PC-3 (cell line): ENCODE data around the gene LGALSL. TPM values are rescaled to one million over a fixed set of nuclear protein-coding genes. Genes with fewer than 3 reads are reported as not detected.

Source experiments
- ATAC-seq: fragments of 200-7000 bp; cut with Tn5 transposase; 2 replicates; pipeline ENCODE4 v1.9.1; 2020; ENCODE audit warnings: mild to moderate bottlenecking, moderate library complexity
- BruUV-seq: library from RNA; stranded (reverse); fragments of 400-500 nt; replicated peaks from 2 replicates; lab custom pipeline; 2021; lab: Mats Ljungman, UMichigan
- CTCF ChIA-PET: fragments of 300-600 bp; sonication (Branson Sonifier 250); formaldehyde crosslinking; loops from one replicate; lab custom pipeline; 2022; ENCODE audit warnings: antibody characterized with exemption; lab: Charles Lee
- POLR2A ChIA-PET: fragments of 300-600 bp; sonication (Branson Sonifier 250); formaldehyde crosslinking; loops from one replicate; lab custom pipeline; 2022; ENCODE audit warnings: antibody characterized with exemption; ENCODE audit not compliant: unreplicated experiment; lab: Charles Lee
- DNase-seq: peaks from one replicate; pipeline ENCODE4 v3.0.0-alpha.2; 2015
- H2AFZ ChIP-seq: fragments of 300-600 bp; sonication (generic); 2 replicates; pipeline ENCODE4 v1.6.0; 2016; ENCODE audit warnings: antibody characterized with exemption, low read length
- H3F3A ChIP-seq: fragments of 300-600 bp; sonication (generic); one replicate; pipeline ENCODE4 v1.6.0; 2017; ENCODE audit warnings: antibody characterized with exemption, low read length, control low read depth, mild to moderate bottlenecking; ENCODE audit not compliant: unreplicated experiment
- H3K27ac ChIP-seq: fragments of 300-600 bp; sonication (generic); 2 replicates; pipeline ENCODE4 v1.5.1; 2016; ENCODE audit warnings: mild to moderate bottlenecking, low read length
- H3K27me3 ChIP-seq: fragments of 300-600 bp; sonication (generic); 2 replicates; pipeline ENCODE4 v1.6.1; 2016; ENCODE audit warnings: low read length, mixed read lengths
- H3K36me3 ChIP-seq: fragments of 300-600 bp; sonication (generic); 2 replicates; pipeline ENCODE4 v1.6.1; 2016; ENCODE audit warnings: low read depth, mixed run types, low read length, mixed read lengths
- H3K4me1 ChIP-seq: fragments of 300-600 bp; sonication (generic); 2 replicates; pipeline ENCODE4 v1.5.1; 2016; ENCODE audit warnings: low read length; ENCODE audit not compliant: insufficient read depth
- H3K4me2 ChIP-seq: fragments of 300-600 bp; sonication (generic); 2 replicates; pipeline ENCODE4 v1.6.0; 2016; ENCODE audit warnings: low read length
- H3K4me3 ChIP-seq: fragments of 300-600 bp; sonication (generic); 2 replicates; pipeline ENCODE4 v1.5.1; 2016; ENCODE audit warnings: mild to moderate bottlenecking, low read length, mixed read lengths
- H3K79me2 ChIP-seq: fragments of 300-600 bp; sonication (generic); 2 replicates; pipeline ENCODE4 v1.6.1; 2017; ENCODE audit warnings: low read length, mixed read lengths
- H3K9ac ChIP-seq: fragments of 300-600 bp; sonication (generic); 2 replicates; pipeline ENCODE4 v1.6.0; 2016; ENCODE audit warnings: mild to moderate bottlenecking, low read length
- H3K9me2 ChIP-seq: fragments of 300-600 bp; sonication (generic); replicated peaks from 2 replicates; pipeline ENCODE4 v1.6.1; 2016; ENCODE audit warnings: mixed run types, low read length, mixed read lengths
- H3K9me3 ChIP-seq: fragments of 300-600 bp; sonication (generic); 2 replicates; pipeline ENCODE4 v1.6.1; 2016; ENCODE audit warnings: low read length, mixed read lengths
- H4K20me1 ChIP-seq: fragments of 300-600 bp; sonication (generic); 2 replicates; pipeline ENCODE4 v1.6.1; 2016; ENCODE audit warnings: low read length, mixed read lengths
- CTCF ChIP-seq: fragments of 300-600 bp; sonication (generic); conservative IDR thresholded peaks from 2 replicates; pipeline ENCODE4 v1.5.1; 2017; ENCODE audit warnings: antibody characterized with exemption, low read depth, mild to moderate bottlenecking, low read length
- EZH2 ChIP-seq: fragments of 300-600 bp; sonication (generic); IDR thresholded peaks from one replicate; pipeline ENCODE4 v1.6.1; 2017; ENCODE audit warnings: antibody characterized with exemption, mild to moderate bottlenecking, low read length; ENCODE audit not compliant: unreplicated experiment
- EZH2phosphoT487 ChIP-seq: fragments of 300-600 bp; sonication (generic); IDR thresholded peaks from 2 replicates; pipeline ENCODE4 v1.6.1; 2018; ENCODE audit warnings: mild to moderate bottlenecking, antibody characterized with exemption, low read length, borderline replicate concordance
- intact Hi-C: fragments of 100-400 bp; cut with micrococcal nuclease; formaldehyde crosslinking; loops from 2 replicates; pipeline ENCODE4 v1.9.0; 2023
- total RNA-seq: library from RNA; depleted of rRNA; stranded (reverse); fragments of >200 nt; gene quantifications from 2 replicates; pipeline ENCODE4 v1.2.3, GENCODE V29; 2014

Gene LGALSL
- total RNA-seq, 1 experiment from 2014 or later, result 16.0 TPM

GRCh38 chr2:64477979-64478378 is 24.0 kb downstream of the LGALSL start:
- Histone ChIP-seq H3K9me2 (no peaks in the 10 kb centered on the region), H3K4me3 (no peak overlapping the region), H3K36me3 (no peaks in the 10 kb centered on the region), H3K27ac (no peak overlapping the region), H3F3A (no peaks in the 10 kb centered on the region), H3K4me2 (no peak overlapping the region), H3K79me2 (no peaks in the 10 kb centered on the region), H3K27me3 (no peaks in the 10 kb centered on the region), H3K9me3 (no peaks in the 10 kb centered on the region), H3K9ac (no peak overlapping the region), H2AFZ (no peak overlapping the region), H3K4me1 (peaks cover 13% of the 10 kb centered on the region), H4K20me1 (no peaks in the 10 kb centered on the region)
- TF ChIP-seq CTCF, result no peak
- TF ChIP-seq EZH2, result no peak
- no peak for TF ChIP-seq EZH2phosphoT487
- ATAC-seq (no peak), DNase-seq (no peak)
- intact Hi-C loops, result no loop called here
- ChIA-PET CTCF (no interaction called here), POLR2A (no interaction called here)
- BruUV-seq, result no TSS peak

GRCh38 chr2:64478502-64479230 is 24.7 kb downstream of the LGALSL start:
- DNase-seq, result peak; percentile 29
- CTCF ChIA-PET, result interaction anchor here (0.7 kb wide), 1 partner anchor 809 kb away, joined by 3 read pairs; no protein-coding TSS in a partner anchor
- no peak overlapping the region for H2AFZ ChIP-seq

More at GRCh38 chr2:64478502-64479230, 24.7 kb downstream of the LGALSL start:
- H3K9me2 ChIP-seq, result no peaks in the 10 kb centered on the region
- intact Hi-C loops, result no loop called here
- H3K36me3 ChIP-seq, result no peaks in the 10 kb centered on the region
- H3K79me2 ChIP-seq, result no peaks in the 10 kb centered on the region
- no peaks in the 10 kb centered on the region for H3F3A ChIP-seq
- no peak overlapping the region for H3K4me3 ChIP-seq
- TF ChIP-seq EZH2phosphoT487 (no peak), EZH2 (no peak), CTCF (no peak)
- H3K4me1 ChIP-seq, result peaks cover 20% of the 10 kb centered on the region
- no peak overlapping the region for H3K9ac ChIP-seq
- no peaks in the 10 kb centered on the region for H3K9me3 ChIP-seq
- no TSS peak for BruUV-seq
- no peaks in the 10 kb centered on the region for H4K20me1 ChIP-seq
- H3K27ac ChIP-seq, result no peak overlapping the region
- no peak for ATAC-seq
- no peaks in the 10 kb centered on the region for H3K27me3 ChIP-seq
- POLR2A ChIA-PET, result no interaction called here
- H3K4me2 ChIP-seq, result no peak overlapping the region
